SK-N-SH treated with all-trans-retinoic acid at 6 μM for 48 hours (cell line): ENCODE data around the gene SPIRE2.

Experiments
- ATAC-seq: fragments of 200-7000 bp; cut with Tn5 transposase; 3 replicates; pipeline ENCODE4 v1.9.1; 2020; ENCODE audit warnings: mild to moderate bottlenecking, moderate library complexity
- ARNTL ChIP-seq: fragments of 450-650 bp; formaldehyde crosslinking; IDR thresholded peaks from 2 replicates; pipeline ENCODE4 v1.5.0; 2020; ENCODE audit warnings: low read depth, mild to moderate bottlenecking, moderate library complexity, borderline replicate concordance
- BACH2 ChIP-seq: fragments of 250-450 bp; sonication (Bioruptor Pico); IDR thresholded peaks from 2 replicates; pipeline ENCODE4 v1.9.0; 2021; ENCODE audit warnings: mild to moderate bottlenecking, borderline replicate concordance
- CSDC2 ChIP-seq: fragments of 250-450 bp; sonication (Bioruptor Pico); IDR thresholded peaks from 2 replicates; pipeline ENCODE4 v1.5.0; 2020; ENCODE audit warnings: mild to moderate bottlenecking, moderate library complexity
- ESRRG ChIP-seq: fragments of 250-450 bp; sonication (Bioruptor Pico); IDR thresholded peaks from 2 replicates; pipeline ENCODE4 v1.6.1; 2021; ENCODE audit warnings: mild to moderate bottlenecking
- GLIS3 ChIP-seq: fragments of 250-450 bp; sonication (Bioruptor Pico); IDR thresholded peaks from 2 replicates; pipeline ENCODE4 v1.5.0; 2020; ENCODE audit warnings: mild to moderate bottlenecking, moderate library complexity
- OSR1 ChIP-seq: fragments of 250-450 bp; sonication (Bioruptor Pico); IDR thresholded peaks from 2 replicates; pipeline ENCODE4 v1.8.0; 2022; ENCODE audit warnings: moderate library complexity, mild to moderate bottlenecking, inconsistent platforms
- PPARA ChIP-seq: fragments of 250-450 bp; sonication (Bioruptor Pico); IDR thresholded peaks from 2 replicates; pipeline ENCODE4 v1.5.0; 2020; ENCODE audit warnings: mild to moderate bottlenecking, borderline replicate concordance
- SNAI2 ChIP-seq: fragments of 250-450 bp; sonication (Bioruptor Pico); IDR thresholded peaks from 2 replicates; pipeline ENCODE4 v1.5.0; 2020; ENCODE audit warnings: mild to moderate bottlenecking, moderate library complexity
- TCF4 ChIP-seq: fragments of 250-450 bp; sonication (Bioruptor Pico); IDR thresholded peaks from 2 replicates; pipeline ENCODE4 v1.8.0; 2021; ENCODE audit warnings: mild to moderate bottlenecking, moderate library complexity, borderline replicate concordance
- TOX ChIP-seq: fragments of 250-450 bp; sonication (Bioruptor Pico); IDR thresholded peaks from 2 replicates; pipeline ENCODE4 v1.8.0; 2021; ENCODE audit warnings: mild to moderate bottlenecking, moderate library complexity, borderline replicate concordance
- ZC3H10 ChIP-seq: fragments of 250-450 bp; sonication (Bioruptor Pico); IDR thresholded peaks from 2 replicates; pipeline ENCODE4 v1.5.1; 2021; ENCODE audit warnings: mild to moderate bottlenecking, moderate library complexity
- ZFP3 ChIP-seq: fragments of 250-450 bp; sonication (Bioruptor Pico); IDR thresholded peaks from 2 replicates; pipeline ENCODE4 v1.5.0; 2020; ENCODE audit warnings: mild to moderate bottlenecking, moderate library complexity
- ZNF8 ChIP-seq: fragments of 450-650 bp; formaldehyde crosslinking; IDR thresholded peaks from 2 replicates; pipeline ENCODE4 v1.5.0; 2020; ENCODE audit warnings: mild to moderate bottlenecking, moderate library complexity
- TF ChIP-seq, protein P1 (sequence below): fragments of 250-450 bp; sonication (Bioruptor Pico); IDR thresholded peaks from 2 replicates; pipeline ENCODE4 v1.8.0; 2021; ENCODE audit warnings: low read depth, mild to moderate bottlenecking, moderate library complexity, borderline replicate concordance
- TF ChIP-seq, protein P2 (sequence below): fragments of 250-450 bp; sonication (Bioruptor Pico); IDR thresholded peaks from 2 replicates; pipeline ENCODE4 v1.5.0; 2020; ENCODE audit warnings: mild to moderate bottlenecking, moderate library complexity
- TF ChIP-seq, protein P3 (sequence below): fragments of 250-450 bp; sonication (Bioruptor Pico); IDR thresholded peaks from 2 replicates; pipeline ENCODE4 v1.5.1; 2020; ENCODE audit warnings: low read depth, mild to moderate bottlenecking, moderate library complexity
- TF ChIP-seq, protein P4 (sequence below): fragments of 250-450 bp; sonication (Bioruptor Pico); IDR thresholded peaks from 2 replicates; pipeline ENCODE4 v1.8.0; 2020; ENCODE audit warnings: mild to moderate bottlenecking, moderate library complexity, borderline replicate concordance

Gene SPIRE2

DNA sequence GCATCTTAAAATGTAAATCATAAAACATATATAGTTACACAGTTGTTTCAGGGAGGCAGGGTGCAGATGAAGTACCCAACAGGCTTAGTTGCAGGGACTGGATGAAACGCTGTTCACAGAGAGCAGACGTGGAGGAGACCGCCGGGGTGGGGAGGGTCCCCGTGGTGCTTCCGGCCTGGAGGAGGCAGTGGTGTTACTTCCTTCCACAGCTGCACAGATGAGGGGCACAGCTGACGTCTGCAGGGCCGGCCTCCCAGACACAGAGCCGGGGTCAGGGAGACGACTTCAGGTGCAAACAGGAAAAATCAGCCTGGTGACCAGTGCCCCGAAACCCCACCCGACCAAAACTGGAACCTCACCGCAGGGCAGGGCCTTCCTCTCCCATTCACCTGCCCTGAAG is 17.1 kb downstream of the SPIRE2 start:
- no peak for ATAC-seq
- no peak for TF ChIP-seq TOX (CRISPR knock-in tag)
- no peak for TF ChIP-seq BACH2 (CRISPR knock-in tag)
- no peak for TF ChIP-seq GLIS3 (CRISPR knock-in tag)
- TF ChIP-seq PPARA (CRISPR knock-in tag): no peak
- no peak for TF ChIP-seq ZFP3
- no peak for TF ChIP-seq SNAI2 (CRISPR knock-in tag)
- no peak for TF ChIP-seq CSDC2 (CRISPR knock-in tag)
- TF ChIP-seq TCF4 (CRISPR knock-in tag): no peak
- no peak for TF ChIP-seq ARNTL
- TF ChIP-seq OSR1 (CRISPR knock-in tag): no peak
- TF ChIP-seq, protein P1, sequence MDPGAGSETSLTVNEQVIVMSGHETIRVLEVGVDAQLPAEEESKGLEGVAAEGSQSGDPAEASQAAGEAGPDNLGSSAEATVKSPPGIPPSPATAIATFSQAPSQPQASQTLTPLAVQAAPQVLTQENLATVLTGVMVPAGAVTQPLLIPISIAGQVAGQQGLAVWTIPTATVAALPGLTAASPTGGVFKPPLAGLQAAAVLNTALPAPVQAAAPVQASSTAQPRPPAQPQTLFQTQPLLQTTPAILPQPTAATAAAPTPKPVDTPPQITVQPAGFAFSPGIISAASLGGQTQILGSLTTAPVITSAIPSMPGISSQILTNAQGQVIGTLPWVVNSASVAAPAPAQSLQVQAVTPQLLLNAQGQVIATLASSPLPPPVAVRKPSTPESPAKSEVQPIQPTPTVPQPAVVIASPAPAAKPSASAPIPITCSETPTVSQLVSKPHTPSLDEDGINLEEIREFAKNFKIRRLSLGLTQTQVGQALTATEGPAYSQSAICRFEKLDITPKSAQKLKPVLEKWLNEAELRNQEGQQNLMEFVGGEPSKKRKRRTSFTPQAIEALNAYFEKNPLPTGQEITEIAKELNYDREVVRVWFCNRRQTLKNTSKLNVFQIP (CRISPR knock-in tag): no peak
- no peak for TF ChIP-seq ZC3H10 (CRISPR knock-in tag)
- TF ChIP-seq ZNF8 (CRISPR knock-in tag): no peak
- TF ChIP-seq, protein P2, sequence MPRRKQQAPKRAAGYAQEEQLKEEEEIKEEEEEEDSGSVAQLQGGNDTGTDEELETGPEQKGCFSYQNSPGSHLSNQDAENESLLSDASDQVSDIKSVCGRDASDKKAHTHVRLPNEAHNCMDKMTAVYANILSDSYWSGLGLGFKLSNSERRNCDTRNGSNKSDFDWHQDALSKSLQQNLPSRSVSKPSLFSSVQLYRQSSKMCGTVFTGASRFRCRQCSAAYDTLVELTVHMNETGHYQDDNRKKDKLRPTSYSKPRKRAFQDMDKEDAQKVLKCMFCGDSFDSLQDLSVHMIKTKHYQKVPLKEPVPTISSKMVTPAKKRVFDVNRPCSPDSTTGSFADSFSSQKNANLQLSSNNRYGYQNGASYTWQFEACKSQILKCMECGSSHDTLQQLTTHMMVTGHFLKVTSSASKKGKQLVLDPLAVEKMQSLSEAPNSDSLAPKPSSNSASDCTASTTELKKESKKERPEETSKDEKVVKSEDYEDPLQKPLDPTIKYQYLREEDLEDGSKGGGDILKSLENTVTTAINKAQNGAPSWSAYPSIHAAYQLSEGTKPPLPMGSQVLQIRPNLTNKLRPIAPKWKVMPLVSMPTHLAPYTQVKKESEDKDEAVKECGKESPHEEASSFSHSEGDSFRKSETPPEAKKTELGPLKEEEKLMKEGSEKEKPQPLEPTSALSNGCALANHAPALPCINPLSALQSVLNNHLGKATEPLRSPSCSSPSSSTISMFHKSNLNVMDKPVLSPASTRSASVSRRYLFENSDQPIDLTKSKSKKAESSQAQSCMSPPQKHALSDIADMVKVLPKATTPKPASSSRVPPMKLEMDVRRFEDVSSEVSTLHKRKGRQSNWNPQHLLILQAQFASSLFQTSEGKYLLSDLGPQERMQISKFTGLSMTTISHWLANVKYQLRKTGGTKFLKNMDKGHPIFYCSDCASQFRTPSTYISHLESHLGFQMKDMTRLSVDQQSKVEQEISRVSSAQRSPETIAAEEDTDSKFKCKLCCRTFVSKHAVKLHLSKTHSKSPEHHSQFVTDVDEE (CRISPR knock-in tag): no peak

DNA sequence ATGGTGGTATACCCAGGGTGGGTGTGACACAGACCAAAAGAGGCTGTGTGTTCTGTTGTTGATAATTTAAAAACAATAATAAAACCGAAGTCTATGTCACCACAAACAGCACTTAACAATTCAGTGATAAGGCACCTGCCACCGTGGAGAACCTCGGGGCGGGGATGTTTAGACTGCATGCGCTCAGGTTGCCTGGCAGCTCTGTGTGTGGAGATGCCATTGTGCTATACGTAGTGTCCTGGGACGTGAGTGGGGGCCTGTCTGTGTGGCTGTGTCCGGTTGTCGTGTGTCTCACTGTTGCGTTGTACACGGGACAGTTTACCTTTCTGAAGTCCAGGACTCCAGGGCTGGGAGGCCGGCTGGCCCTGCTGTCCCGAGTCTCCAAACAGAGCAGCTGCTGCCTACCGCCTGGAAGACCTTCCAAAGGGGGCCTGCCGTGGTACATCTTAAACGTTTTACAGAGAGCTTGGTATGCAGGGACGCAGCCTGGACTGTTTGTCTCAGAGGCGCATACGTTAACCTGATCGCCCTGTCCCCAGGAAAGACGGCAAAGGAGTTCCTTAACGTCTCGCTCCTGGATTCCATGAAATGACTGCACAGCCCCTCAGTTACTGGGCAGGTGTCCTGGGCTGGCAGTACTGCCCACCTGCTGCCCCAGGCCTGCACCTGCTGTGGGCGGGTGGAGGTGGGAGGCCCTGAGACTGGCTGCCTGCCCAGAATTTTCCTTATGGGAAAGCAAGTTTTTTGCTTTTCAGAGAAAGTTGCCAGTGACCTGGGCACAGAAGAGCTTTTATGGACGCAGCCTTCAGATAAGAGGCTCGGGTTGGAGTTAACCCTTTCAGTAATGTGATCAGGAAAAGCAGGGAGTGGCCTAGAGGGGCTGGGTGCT is 19.0 kb downstream of the SPIRE2 start:
- TF ChIP-seq TOX (CRISPR knock-in tag) (no peak), BACH2 (CRISPR knock-in tag) (no peak), OSR1 (CRISPR knock-in tag) (no peak), ZFP3 (no peak), GLIS3 (CRISPR knock-in tag) (no peak), CSDC2 (CRISPR knock-in tag) (no peak), ESRRG (CRISPR knock-in tag) (no peak), ZC3H10 (CRISPR knock-in tag) (no peak), PPARA (CRISPR knock-in tag) (no peak), SNAI2 (CRISPR knock-in tag) (no peak)
- TF ChIP-seq, protein P2 (CRISPR knock-in tag): no peak
- TF ChIP-seq, protein P1 (CRISPR knock-in tag): no peak
- TF ChIP-seq, protein P3, sequence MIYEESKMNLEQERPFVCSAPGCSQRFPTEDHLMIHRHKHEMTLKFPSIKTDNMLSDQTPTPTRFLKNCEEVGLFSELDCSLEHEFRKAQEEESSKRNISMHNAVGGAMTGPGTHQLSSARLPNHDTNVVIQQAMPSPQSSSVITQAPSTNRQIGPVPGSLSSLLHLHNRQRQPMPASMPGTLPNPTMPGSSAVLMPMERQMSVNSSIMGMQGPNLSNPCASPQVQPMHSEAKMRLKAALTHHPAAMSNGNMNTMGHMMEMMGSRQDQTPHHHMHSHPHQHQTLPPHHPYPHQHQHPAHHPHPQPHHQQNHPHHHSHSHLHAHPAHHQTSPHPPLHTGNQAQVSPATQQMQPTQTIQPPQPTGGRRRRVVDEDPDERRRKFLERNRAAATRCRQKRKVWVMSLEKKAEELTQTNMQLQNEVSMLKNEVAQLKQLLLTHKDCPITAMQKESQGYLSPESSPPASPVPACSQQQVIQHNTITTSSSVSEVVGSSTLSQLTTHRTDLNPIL (CRISPR knock-in tag): no peak
- TF ChIP-seq, protein P4, sequence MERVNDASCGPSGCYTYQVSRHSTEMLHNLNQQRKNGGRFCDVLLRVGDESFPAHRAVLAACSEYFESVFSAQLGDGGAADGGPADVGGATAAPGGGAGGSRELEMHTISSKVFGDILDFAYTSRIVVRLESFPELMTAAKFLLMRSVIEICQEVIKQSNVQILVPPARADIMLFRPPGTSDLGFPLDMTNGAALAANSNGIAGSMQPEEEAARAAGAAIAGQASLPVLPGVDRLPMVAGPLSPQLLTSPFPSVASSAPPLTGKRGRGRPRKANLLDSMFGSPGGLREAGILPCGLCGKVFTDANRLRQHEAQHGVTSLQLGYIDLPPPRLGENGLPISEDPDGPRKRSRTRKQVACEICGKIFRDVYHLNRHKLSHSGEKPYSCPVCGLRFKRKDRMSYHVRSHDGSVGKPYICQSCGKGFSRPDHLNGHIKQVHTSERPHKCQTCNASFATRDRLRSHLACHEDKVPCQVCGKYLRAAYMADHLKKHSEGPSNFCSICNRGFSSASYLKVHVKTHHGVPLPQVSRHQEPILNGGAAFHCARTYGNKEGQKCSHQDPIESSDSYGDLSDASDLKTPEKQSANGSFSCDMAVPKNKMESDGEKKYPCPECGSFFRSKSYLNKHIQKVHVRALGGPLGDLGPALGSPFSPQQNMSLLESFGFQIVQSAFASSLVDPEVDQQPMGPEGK (CRISPR knock-in tag): no peak
- TF ChIP-seq, all 23 proteins: peak for 0
- no peak for ATAC-seq
